GM21723 (cell line): ENCODE data around the gene SNED1.
"Not testable (repeated sequence)": the region's sequence is repeated elsewhere in the genome, so short reads cannot be mapped to it uniquely, and the experiment has no call there.

ENCODE experiments used
- ATAC-seq: cut with Tn5 transposase; IDR thresholded peaks from one replicate; pipeline ENCODE4 v1.9.1; 2021; ENCODE audit warnings: mild to moderate bottlenecking, moderate library complexity; ENCODE audit not compliant: unreplicated experiment

Gene SNED1

DNA sequence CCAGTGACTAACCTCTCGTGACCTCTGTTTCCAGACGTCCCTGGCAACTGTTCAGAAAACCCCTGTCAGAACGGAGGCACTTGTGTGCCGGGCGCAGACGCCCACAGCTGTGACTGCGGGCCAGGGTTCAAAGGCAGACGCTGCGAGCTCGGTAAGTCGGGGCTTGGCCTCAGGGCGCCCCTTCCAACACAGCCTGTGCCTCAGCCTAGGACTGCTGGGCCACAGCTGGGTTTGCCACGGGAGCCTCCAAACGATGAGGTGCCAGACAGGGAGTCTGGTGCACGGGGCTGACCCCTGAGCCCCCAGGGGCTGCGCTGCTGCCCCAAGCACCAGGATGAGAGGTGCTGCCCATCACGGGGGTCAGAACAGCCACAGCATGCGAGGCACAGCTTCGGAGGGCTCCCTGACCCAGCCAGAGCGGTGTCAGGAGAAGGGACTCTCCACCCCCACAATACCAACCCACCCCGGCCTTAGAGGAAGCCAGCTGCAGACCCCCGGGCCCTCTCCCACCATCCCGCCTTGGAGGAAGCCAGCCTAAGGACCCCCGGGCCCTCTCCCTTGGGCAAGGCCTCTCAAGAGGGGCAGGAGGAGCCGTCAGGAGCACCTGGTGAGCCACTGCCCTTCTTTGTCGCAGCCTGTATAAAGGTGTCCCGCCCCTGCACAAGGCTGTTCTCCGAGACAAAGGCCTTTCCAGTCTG lies 83.4 kb downstream of the SNED1 start:
- ATAC-seq: no peak

GRCh38 chr2:241082341-241083090 lies 84.1 kb downstream of the SNED1 start:
- no peak for ATAC-seq

DNA sequence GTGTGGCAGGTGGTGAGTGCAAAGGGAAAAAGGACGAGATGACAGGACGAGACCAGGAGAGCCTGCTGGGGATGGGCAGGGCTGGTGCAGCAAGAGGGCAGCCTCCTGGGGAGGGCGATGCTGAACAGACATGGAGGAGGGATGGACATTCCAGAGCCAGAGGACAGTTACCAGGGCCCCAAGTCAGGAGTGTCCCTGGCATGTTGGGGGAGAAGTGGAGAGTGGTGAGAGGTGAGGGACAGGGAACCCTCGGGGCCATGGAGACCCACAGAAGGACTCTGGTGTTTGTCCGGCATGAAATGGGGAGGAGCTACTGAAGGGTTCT lies 84.6 kb downstream of the SNED1 start:
- no peak for ATAC-seq

- ATAC-seq: no peak
These were observed 86.5 kb downstream of the SNED1 start for GRCh38 chr2:241084856-241085444.

DNA sequence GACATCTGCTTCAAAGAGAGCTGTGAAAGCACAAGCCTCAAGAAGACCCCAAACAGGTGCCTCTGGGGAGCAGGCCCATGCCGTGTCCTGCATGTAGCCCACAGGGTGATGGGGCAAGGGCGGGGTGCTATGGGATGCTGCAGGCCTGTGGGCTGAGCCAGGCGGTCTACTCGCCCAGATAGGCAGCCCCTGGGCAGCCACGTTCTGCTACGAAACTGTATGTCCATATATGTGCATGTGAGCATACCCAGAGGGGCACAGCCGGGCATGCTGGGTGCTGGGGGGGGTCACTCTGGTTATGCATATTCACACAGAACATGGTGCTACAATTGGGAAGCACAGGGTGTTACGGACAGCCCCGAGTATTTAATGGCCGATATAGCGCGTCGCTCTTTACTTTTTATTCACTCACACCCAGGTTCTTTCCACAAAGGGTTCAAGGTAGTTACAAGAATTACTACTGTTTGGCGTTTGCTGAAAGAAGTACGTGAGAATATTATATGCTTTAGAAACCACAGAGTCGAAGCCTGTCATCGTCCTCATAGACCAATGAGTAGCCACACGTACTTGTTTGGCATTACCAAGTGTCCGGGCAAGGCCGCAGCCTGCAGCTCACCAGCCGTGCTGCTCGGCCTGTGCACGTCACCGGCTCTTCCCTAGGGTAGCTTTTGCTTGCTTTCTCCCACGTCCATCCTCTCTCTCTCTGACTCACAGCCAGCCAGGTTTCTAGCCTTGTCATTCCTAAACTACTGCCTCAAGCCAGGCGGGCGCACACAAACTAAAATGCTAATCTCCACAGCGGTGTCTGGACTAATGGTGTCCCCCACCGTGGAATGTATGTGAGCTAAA lies 89.2 kb downstream of the SNED1 start:
- peak; percentile 74 for ATAC-seq

- peak; percentile 66 for ATAC-seq
These were observed 90.0 kb downstream of the SNED1 start for GRCh38 chr2:241088376-241088775.

GRCh38 chr2:241088791-241089732 lies 90.6 kb downstream of the SNED1 start:
- no peak for ATAC-seq

- no peak for ATAC-seq
These were observed 92.8 kb downstream of the SNED1 start for GRCh38 chr2:241091201-241091600.

DNA sequence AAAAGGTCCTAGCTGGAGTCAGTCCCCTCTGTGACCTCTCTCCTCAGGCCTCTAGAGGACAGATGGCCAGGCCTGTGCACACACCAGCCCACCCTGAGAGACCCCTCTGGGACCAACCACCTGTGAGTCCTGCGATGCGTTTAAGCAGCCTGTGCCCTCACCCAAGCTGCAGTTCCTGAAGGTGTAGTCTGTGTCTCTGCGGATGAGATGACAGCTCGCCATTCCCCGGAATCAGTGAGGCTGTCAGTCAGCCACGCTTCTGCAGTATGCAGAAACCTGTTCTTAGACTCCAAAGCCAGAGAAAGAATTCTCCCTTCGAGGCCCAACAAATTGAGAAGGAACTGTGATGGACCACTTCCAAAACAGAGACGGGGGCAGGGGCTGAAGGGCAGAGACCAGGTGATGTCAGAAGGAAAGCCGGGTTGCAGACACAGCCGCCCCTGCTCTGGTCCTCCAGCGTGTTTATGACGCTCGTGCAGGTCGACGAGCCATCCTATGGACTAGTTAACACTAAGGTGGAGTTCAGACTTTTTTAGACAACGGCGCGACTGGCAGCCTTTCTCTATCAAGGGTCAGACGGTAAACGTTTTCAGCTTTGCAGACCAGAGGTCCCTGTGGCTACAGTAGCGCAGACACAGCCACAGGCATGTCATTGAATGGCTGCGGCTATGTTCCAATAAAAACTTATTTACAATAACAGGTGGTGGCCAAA lies 93.5 kb downstream of the SNED1 start:
- no peak for ATAC-seq

- ATAC-seq: no peak
These were observed 94.3 kb downstream of the SNED1 start for GRCh38 chr2:241092677-241093076.

DNA sequence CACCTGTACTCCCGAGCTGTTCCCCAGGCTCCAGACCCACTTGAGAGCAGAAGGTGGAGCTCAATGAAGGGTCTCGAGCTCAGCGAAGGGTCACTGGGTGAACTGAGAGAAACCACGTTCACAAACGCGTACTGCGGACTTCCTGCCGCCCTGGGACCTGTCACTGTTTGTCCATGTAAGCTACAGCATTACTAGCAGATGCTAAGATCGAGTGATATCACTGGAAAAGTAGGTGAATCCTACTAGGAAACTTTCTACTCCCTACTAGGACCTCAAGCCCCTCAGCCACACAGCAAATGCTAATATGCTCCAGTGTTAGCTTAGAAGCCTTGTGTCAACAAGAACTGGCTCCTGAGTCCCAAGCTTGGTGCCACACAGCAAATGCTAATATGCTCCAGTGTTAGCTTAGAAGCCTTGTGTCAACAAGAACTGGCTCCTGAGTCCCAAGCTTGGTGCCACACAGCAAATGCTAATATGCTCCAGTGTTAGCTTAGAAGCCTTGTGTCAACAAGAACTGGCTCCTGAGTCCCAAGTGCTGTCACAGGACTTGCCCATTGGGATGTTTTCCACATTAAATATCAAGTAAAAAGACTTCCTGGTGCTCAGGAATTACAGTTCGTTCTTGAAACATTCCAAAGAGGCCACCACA lies 94.8 kb downstream of the SNED1 start:
- ATAC-seq: not testable (repeated sequence)

GRCh38 chr2:241094172-241094571 lies 95.8 kb downstream of the SNED1 start:
- no peak for ATAC-seq

DNA sequence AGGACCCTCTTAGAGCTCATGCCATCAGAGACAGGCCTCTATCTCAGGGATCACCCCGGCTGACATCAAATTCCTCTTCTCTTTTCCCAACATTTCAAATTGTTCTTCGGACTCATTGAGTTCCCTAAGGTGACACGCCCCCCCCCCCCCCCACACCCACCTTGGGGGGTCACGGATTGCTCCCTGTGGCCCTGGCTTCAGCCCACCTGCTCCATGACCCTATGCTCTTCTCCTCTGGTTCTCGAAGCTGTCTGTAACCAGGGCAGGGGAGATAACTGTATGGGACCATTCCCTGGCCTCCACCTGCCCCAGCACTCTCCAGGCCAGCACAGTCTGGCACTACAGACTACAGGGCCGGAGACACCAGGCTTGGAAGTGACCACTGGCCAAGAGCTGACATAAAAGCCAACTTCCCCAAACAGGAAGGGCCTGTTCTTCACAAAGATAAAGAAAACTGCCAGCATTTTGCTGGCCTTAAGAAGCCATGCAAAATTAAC lies 96.6 kb downstream of the SNED1 start:
- no peak for ATAC-seq

- ATAC-seq: no peak
These were observed 97.3 kb downstream of the SNED1 start for GRCh38 chr2:241095594-241096290.

GRCh38 chr2:241096979-241097378 lies 98.6 kb downstream of the SNED1 start:
- ATAC-seq: peak; percentile 46

DNA sequence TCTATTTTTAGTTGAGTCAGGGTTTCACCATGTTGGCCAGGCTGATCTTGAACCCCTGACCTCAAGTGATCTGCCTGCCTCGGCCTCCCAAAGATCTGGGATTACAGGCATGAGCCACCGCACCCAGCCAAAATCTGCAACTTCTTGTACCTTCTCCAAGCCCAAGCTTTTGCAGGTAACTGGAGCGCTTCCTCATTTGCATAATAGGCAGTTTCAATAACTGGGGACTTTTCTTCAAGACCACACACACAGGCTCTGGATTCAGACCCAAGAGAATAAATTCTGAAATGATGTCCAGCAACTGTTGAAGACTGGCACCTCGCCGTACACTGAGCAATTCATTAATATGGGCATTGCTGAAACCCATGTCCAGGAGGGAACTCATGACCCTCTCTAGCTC lies 100.8 kb downstream of the SNED1 start:
- no peak for ATAC-seq

- peak; percentile 84 for ATAC-seq
These were observed 103.9 kb downstream of the SNED1 start, which contains the start of gene MTERF4 for GRCh38 chr2:241102239-241102803. Gene MTERF4 (minus strand): TSS chr2:241102287. CDS start chr2:241102273, 14 bp downstream.

- ATAC-seq: no peak
These were observed 104.8 kb downstream of the SNED1 start for GRCh38 chr2:241103176-241103595.
